LNCaP clone FGC (cell line): ENCODE results near the gene RAB22A.
"Not testable (repeated sequence)": the region's sequence is repeated elsewhere in the genome, so short reads cannot be mapped to it uniquely, and the experiment has no call there.

ENCODE experiments used
- DNase-seq: peaks from one replicate; pipeline ENCODE4 v3.0.0-alpha.2; 2011; ENCODE audit warnings: low read depth
- H3K4me3 ChIP-seq: 2 replicates; pipeline ENCODE4 v1.5.1; 2011; ENCODE audit warnings: mild to moderate bottlenecking, low read depth, low read length, control low read depth
- TF ChIP-seq, protein P1 (sequence below): IDR thresholded peaks from 2 replicates; pipeline ENCODE4 v1.5.1; 2012; ENCODE audit warnings: mild to moderate bottlenecking; ENCODE audit not compliant: control insufficient read depth, insufficient read depth; ENCODE audit errors: extremely low read depth

The RAB22A gene

DNA sequence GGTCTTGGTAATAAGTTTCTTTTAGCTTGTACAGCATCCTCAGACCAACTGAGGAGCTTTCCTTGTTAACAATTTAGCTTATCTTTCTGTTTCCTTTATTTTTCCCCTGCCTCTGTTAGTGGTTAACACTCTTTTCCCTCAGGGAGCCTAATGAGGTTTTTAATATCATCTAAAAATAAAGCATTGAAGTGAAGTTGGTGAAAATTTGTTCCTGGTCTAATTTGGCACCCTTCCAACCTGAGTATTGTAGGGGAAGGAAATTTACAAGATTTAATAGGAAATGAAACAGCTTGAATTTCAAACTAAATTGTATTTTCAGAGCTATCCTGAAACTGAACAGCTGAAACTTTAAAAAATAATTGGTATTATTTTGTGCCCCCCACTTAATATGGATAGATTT, 51.4 kb downstream of the RAB22A start:
- H3K4me3 ChIP-seq = no peak overlapping the region
- DNase-seq = no peak
- TF ChIP-seq, protein P1, sequence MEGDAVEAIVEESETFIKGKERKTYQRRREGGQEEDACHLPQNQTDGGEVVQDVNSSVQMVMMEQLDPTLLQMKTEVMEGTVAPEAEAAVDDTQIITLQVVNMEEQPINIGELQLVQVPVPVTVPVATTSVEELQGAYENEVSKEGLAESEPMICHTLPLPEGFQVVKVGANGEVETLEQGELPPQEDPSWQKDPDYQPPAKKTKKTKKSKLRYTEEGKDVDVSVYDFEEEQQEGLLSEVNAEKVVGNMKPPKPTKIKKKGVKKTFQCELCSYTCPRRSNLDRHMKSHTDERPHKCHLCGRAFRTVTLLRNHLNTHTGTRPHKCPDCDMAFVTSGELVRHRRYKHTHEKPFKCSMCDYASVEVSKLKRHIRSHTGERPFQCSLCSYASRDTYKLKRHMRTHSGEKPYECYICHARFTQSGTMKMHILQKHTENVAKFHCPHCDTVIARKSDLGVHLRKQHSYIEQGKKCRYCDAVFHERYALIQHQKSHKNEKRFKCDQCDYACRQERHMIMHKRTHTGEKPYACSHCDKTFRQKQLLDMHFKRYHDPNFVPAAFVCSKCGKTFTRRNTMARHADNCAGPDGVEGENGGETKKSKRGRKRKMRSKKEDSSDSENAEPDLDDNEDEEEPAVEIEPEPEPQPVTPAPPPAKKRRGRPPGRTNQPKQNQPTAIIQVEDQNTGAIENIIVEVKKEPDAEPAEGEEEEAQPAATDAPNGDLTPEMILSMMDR = no peak

DNA sequence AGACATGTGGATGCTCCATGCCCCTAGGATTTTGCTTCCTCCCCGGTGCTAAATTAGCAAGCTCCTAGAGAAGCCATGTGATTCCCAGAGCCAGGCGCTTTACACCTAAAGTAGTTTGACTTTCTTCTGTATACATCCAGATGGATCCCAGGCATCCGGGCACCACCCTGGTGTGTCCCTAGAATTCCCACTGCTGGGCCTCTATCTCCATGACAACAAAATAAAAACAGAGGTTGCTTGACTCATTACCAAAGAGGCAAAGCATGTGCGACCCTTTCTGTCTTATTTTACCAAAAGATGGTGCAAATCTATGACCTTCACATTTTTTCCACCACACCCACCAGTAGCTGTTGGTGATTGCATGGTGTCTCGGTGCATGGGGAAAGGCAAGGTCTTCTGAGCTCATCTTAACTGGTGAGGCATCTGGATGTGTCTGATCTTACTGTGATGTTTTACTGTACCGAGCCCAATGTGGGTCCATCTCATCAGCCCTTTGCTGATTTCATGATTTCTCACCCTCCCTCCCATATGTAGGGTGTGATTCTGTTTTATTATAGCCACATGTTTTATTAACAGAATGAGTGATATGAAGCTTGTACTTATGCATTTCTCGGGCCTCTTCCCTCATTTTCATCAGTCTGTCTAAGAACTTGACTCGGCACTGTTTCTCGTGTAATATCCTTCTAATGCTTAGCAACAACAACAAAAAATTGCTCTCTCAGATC, 52.1 kb downstream of the RAB22A start:
- DNase-seq = no peak
- no peak overlapping the region for H3K4me3 ChIP-seq
- TF ChIP-seq, protein P1 = no peak

DNA sequence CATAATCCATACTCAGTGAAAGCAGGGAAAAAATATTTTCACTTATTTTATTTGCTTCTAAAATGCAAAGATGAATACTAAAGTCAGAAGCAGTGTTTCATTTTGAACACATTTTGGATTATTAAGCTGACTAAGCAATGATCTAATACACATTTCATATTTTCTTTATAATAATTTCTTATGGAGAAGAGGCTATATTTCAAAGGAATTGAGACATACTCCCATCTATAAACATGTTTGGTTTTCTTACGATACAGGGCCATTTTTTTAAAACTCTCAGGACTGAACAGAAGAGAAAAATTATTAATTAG, 52.6 kb downstream of the RAB22A start:
- no peak overlapping the region for H3K4me3 ChIP-seq
- no peak for DNase-seq
- TF ChIP-seq, protein P1 = no peak

DNA sequence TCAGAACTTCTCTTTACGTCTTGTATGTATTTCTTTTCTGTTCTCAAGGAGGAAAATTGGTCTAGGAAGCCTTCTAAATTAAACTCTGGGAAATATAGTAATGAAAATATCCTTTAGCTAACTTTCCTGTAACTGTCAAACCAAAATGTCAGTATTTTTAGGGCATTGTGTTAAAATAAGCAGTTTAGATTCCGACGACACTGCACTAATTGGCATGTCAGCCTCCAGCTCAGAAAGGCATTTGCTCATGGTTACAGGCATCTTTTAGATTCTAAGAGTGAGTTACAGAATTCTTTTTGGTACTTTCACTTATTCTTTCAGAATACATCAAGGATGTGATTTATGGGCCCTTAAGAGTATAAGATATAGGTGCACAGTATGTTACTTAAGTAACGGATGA, 53.5 kb downstream of the RAB22A start:
- TF ChIP-seq, protein P1 = no peak
- DNase-seq = no peak
- no peak overlapping the region for H3K4me3 ChIP-seq

DNA sequence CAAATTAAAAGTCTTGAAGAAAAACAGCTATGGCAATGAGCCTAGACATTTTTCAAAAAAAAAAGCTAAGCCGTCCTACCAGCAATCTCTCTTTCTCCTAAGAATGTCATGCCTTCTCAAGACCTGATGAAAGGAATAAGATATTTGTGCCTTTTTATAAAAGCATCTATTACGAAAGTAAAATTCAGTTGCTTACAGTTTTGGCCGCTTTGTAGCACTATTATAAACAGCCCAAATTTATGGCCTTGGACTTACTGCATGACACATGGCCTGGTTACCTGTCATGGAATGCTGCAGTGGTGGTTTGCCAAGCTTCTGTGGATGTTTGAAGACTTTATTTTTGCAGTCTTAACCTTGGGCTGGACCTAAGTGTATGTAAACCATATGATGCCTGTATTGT, 57.4 kb downstream of the RAB22A start:
- no peak overlapping the region for H3K4me3 ChIP-seq
- DNase-seq = no peak
- TF ChIP-seq, protein P1 = no peak

- no peak overlapping the region for H3K4me3 ChIP-seq
- TF ChIP-seq, protein P1 = no peak
- no peak for DNase-seq
Observed at GRCh38 chr20:58372806-58373205, 63.3 kb downstream of the RAB22A start.

GRCh38 chr20:58373296-58373695, 63.8 kb downstream of the RAB22A start:
- H3K4me3 ChIP-seq, DNase-seq: not testable (repeated sequence)
